Measurements from ENCODE around the gene NTM. TPM values are rescaled to one million over a fixed set of nuclear protein-coding genes. Genes with fewer than 3 reads are reported as not detected.

The NTM gene
- total RNA-seq, 1 experiment from 2014 or later = 9.9 TPM

GRCh38 chr11:131449036-131450019, 78.9 kb downstream of the NTM start:
- peak overlapping the region in 2 of 3 experiments; percentile 22 to 59; a peak in 3 of 7 replicates for H3K27ac Mint-ChIP-seq
- Histone ChIP-seq H3K4ac (ENCODE audit: low read depth, low read length) (no peak overlapping the region), H2AK5ac (ENCODE audit: insufficient read length, low read length) (no peak overlapping the region)

More at GRCh38 chr11:131449036-131450019, 78.9 kb downstream of the NTM start:
- Mint-ChIP-seq H3K9me3 (peaks cover 0 to 6% of the 10 kb centered on the region in 2 experiments; a peak in 1 of 5 replicates), H3K4me1 (peaks cover 19 to 26% of the 10 kb centered on the region in 2 experiments), H3K27me3 (ENCODE audit: low read depth) (no peaks in the 10 kb centered on the region), H3K4me3 (no peak overlapping the region), H3K36me3 (ENCODE audit: insufficient read depth in 1 of 3, low read depth in 3 of 3) (peaks cover 0 to 5% (median 3%) of the 10 kb centered on the region in 3 experiments; a peak in 6 of 7 replicates)
- no peak overlapping the region for H3K56ac ChIP-seq (ENCODE audit: insufficient read length, low read depth, low read length)
- DNase-seq = no peak
- H3K27me3 ChIP-seq (ENCODE audit: insufficient read depth, low read length) = no peaks in the 10 kb centered on the region; the same call in 1 of the 2 replicates
- H4K8ac ChIP-seq (replicated peaks; ENCODE audit: insufficient read length, low read depth, low read length) = no peak overlapping the region
- H4K20me1 ChIP-seq (ENCODE audit: control insufficient read depth, insufficient read depth, insufficient read length) = no peaks in the 10 kb centered on the region
- no peaks in the 10 kb centered on the region for H3K23me2 ChIP-seq (ENCODE audit: insufficient read length, low read depth, low read length, poor library complexity, severe bottlenecking)
- H3K18ac ChIP-seq (ENCODE audit: insufficient read length, low read depth, low read length) = no peak overlapping the region
- TF ChIP-seq, protein P1, sequence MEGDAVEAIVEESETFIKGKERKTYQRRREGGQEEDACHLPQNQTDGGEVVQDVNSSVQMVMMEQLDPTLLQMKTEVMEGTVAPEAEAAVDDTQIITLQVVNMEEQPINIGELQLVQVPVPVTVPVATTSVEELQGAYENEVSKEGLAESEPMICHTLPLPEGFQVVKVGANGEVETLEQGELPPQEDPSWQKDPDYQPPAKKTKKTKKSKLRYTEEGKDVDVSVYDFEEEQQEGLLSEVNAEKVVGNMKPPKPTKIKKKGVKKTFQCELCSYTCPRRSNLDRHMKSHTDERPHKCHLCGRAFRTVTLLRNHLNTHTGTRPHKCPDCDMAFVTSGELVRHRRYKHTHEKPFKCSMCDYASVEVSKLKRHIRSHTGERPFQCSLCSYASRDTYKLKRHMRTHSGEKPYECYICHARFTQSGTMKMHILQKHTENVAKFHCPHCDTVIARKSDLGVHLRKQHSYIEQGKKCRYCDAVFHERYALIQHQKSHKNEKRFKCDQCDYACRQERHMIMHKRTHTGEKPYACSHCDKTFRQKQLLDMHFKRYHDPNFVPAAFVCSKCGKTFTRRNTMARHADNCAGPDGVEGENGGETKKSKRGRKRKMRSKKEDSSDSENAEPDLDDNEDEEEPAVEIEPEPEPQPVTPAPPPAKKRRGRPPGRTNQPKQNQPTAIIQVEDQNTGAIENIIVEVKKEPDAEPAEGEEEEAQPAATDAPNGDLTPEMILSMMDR (conservative IDR thresholded peaks at IDR 0.05) = no peak
- no peaks in the 10 kb centered on the region for H3K9me3 ChIP-seq (ENCODE audit: control insufficient read depth, low read depth, low read length)
- H3K79me1 ChIP-seq (ENCODE audit: insufficient read depth, low read depth, low read length, poor library complexity, severe bottlenecking) = no peaks in the 10 kb centered on the region
- H4K5ac ChIP-seq (ENCODE audit: insufficient read length, low read depth, low read length) = no peak overlapping the region
- H2AFZ ChIP-seq (ENCODE audit: low read length) = no peak overlapping the region
- no peak overlapping the region for H2BK20ac ChIP-seq (ENCODE audit: low read depth, low read length, poor library complexity, severe bottlenecking)
- no peak overlapping the region for H2BK120ac ChIP-seq (ENCODE audit: low read depth, low read length, poor library complexity, severe bottlenecking)
- H3K23ac ChIP-seq (ENCODE audit: insufficient read length, low read depth, low read length) = no peak overlapping the region
- H4K91ac ChIP-seq (ENCODE audit: insufficient read length, low read depth, low read length) = no peak overlapping the region
- H3K27ac ChIP-seq (ENCODE audit: insufficient read length, low read depth, low read length) = no peak overlapping the region
- H2BK5ac ChIP-seq (ENCODE audit: insufficient read length, low read length) = no peak overlapping the region
- no peak overlapping the region for H3T11ph ChIP-seq (ENCODE audit: low read length)
- H2BK15ac ChIP-seq (ENCODE audit: low read depth, low read length) = no peak overlapping the region
- H3K4me1 ChIP-seq (ENCODE audit: insufficient read depth, low read length) = peaks cover 3% of the 10 kb centered on the region; the same call in 1 of the 2 replicates
- H3K4me2 ChIP-seq (ENCODE audit: insufficient read depth, insufficient read length, low read length) = no peak overlapping the region
- no peak overlapping the region; the same call in 1 of the 2 replicates for H3K14ac ChIP-seq (ENCODE audit: insufficient read depth, low read length)
- no CpG with 5 or more reads among the region's 17 CpGs for WGBS (ENCODE audit: extremely low coverage, insufficient read length, low lambda C conversion rate)
- H3K79me2 ChIP-seq (ENCODE audit: insufficient read depth, low read length) = no peaks in the 10 kb centered on the region
- no peak overlapping the region for H3K9ac ChIP-seq (ENCODE audit: extremely low read depth, insufficient read length, low read length)
- H2BK12ac ChIP-seq (ENCODE audit: insufficient read length, low read depth, low read length) = no peak overlapping the region
